ENCODE data around the gene PRKCZ. TPM values are rescaled to one million over a fixed set of nuclear protein-coding genes. Genes with fewer than 3 reads are reported as not detected.

Gene PRKCZ
- polyA plus RNA-seq, 3 donors = 0.74 to 1.9 (median 1.4) TPM

DNA sequence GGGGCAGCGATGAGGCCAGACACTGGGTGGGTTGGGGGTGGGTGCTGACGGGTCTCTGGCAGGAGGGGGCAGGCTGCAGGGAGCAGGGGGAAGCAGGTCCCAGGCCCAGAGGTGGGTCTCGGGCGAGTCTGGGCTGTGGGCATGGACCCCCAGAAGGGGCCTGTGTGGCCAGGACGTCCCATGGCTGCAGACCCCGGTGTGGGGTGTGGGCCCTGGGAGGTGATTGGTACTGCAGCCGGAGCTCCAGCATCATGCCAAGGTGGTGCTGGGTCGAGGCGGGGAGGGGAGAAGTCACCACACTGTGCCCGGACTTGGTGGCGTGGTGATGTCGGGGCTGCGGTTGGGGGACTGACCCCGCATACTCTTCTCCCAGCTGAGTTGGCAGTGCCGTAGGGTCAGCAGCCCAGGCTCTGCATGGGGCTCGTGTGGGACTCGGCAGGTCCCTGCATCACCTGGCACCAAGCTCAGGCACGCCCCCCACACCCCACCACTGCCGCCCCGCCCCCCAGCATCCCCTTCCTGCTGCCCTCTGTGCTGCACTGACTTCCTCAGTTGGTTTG, 31.2 kb downstream of the PRKCZ start:
- H3K9ac ChIP-seq (ENCODE audit: insufficient read depth, low read length, poor library complexity, severe bottlenecking) = no peak overlapping the region
- H3K4me1 ChIP-seq (ENCODE audit: control insufficient read depth in 1 of 2, insufficient read depth in 2 of 2, low read length in 2 of 2) = no peaks in the 10 kb centered on the region
- H3K4me3 ChIP-seq (replicated peaks in 1 of 3; ENCODE audit: low read depth in 2 of 3, low read length in 3 of 3) = no peak overlapping the region
- no peak overlapping the region for H3K4me2 ChIP-seq (replicated peaks; ENCODE audit: extremely low read depth, low read length, poor library complexity, severe bottlenecking)
- H3K27ac Mint-ChIP-seq = no peak overlapping the region
- H3K36me3 Mint-ChIP-seq = no peaks in the 10 kb centered on the region
- peaks cover 3 to 6% (median 5%) of the 10 kb centered on the region in 3 donors for H3K27me3 Mint-ChIP-seq (ENCODE audit: low read depth in 3 of 3)
- no peaks in the 10 kb centered on the region for H3K36me3 ChIP-seq (replicated peaks in 1 of 2; ENCODE audit: control insufficient read depth in 1 of 2, insufficient read depth in 2 of 2, low read length in 2 of 2)
- TF ChIP-seq, protein P1, sequence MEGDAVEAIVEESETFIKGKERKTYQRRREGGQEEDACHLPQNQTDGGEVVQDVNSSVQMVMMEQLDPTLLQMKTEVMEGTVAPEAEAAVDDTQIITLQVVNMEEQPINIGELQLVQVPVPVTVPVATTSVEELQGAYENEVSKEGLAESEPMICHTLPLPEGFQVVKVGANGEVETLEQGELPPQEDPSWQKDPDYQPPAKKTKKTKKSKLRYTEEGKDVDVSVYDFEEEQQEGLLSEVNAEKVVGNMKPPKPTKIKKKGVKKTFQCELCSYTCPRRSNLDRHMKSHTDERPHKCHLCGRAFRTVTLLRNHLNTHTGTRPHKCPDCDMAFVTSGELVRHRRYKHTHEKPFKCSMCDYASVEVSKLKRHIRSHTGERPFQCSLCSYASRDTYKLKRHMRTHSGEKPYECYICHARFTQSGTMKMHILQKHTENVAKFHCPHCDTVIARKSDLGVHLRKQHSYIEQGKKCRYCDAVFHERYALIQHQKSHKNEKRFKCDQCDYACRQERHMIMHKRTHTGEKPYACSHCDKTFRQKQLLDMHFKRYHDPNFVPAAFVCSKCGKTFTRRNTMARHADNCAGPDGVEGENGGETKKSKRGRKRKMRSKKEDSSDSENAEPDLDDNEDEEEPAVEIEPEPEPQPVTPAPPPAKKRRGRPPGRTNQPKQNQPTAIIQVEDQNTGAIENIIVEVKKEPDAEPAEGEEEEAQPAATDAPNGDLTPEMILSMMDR (IDR thresholded peaks at IDR 0.05) = no peak
- H3K4me1 Mint-ChIP-seq = no peaks in the 10 kb centered on the region
- no peak for DNase-seq
- no peaks in the 10 kb centered on the region for H3K79me2 ChIP-seq (ENCODE audit: insufficient read depth, low read length)
- intact Hi-C loops (cut with micrococcal nuclease) = no loop called here
- H4K20me1 ChIP-seq (ENCODE audit: insufficient read depth, low read length) = no peaks in the 10 kb centered on the region
- H3K27ac ChIP-seq (ENCODE audit: low read depth in 1 of 2, low read length in 2 of 2) = no peak overlapping the region
- WGBS (ENCODE audit: insufficient coverage) = 98% methylated on average over 14 of the region's 20 CpGs
- no peak overlapping the region for H2AFZ ChIP-seq (ENCODE audit: insufficient read depth, low read depth, low read length, poor library complexity, severe bottlenecking)
- no peak overlapping the region for H3K4me3 Mint-ChIP-seq
- H3K9me3 Mint-ChIP-seq = peaks cover 17 to 36% (median 34%) of the 10 kb centered on the region in 7 donors
- peaks cover 18 to 32% of the 10 kb centered on the region in 2 donors for H3K9me3 ChIP-seq (replicated peaks in 1 of 2; ENCODE audit: control insufficient read depth in 1 of 2, insufficient read depth in 1 of 2, low read length in 2 of 2)
- H3K27me3 ChIP-seq (ENCODE audit: control insufficient read depth in 2 of 2, insufficient read depth in 2 of 2, low read length in 2 of 2) = no peaks in the 10 kb centered on the region

DNA sequence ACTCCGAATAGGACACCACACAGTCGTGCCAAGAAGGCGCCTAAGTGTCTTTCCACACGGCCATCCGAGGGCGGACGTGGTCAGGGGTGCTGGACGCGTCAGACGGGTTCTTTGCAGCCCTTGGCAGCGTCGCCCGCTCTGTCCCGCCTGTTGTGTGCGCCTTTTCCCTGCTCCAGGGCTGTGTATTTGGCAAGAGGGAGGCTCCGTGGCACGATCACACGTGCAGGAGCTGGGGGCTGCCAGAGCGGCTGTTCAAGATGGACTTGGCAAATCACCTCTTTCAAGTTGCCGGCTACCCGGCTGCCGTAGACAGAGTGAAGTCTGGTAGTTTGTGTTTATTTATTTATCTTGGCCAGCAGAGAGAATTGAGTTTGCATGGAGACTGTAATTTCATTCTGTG, 31.9 kb downstream of the PRKCZ start:
- H3K9ac ChIP-seq (ENCODE audit: insufficient read depth, low read length, poor library complexity, severe bottlenecking) = no peak overlapping the region
- peaks cover 18 to 32% of the 10 kb centered on the region in 2 donors for H3K9me3 ChIP-seq (replicated peaks in 1 of 2; ENCODE audit: control insufficient read depth in 1 of 2, insufficient read depth in 1 of 2, low read length in 2 of 2)
- H3K36me3 ChIP-seq (replicated peaks in 1 of 2; ENCODE audit: control insufficient read depth in 1 of 2, insufficient read depth in 2 of 2, low read length in 2 of 2) = no peaks in the 10 kb centered on the region
- H3K4me3 ChIP-seq (replicated peaks in 1 of 3; ENCODE audit: low read depth in 2 of 3, low read length in 3 of 3) = no peak overlapping the region
- peaks cover 17 to 36% (median 31%) of the 10 kb centered on the region in 7 donors for H3K9me3 Mint-ChIP-seq
- DNase-seq = no peak
- TF ChIP-seq, protein P1 (IDR thresholded peaks at IDR 0.05) = no peak
- H3K27me3 ChIP-seq (ENCODE audit: control insufficient read depth in 2 of 2, insufficient read depth in 2 of 2, low read length in 2 of 2) = no peaks in the 10 kb centered on the region
- H3K27ac ChIP-seq (ENCODE audit: low read depth in 1 of 2, low read length in 2 of 2) = no peak overlapping the region
- H3K27ac Mint-ChIP-seq = no peak overlapping the region
- no peaks in the 10 kb centered on the region for H3K79me2 ChIP-seq (ENCODE audit: insufficient read depth, low read length)
- 99% methylated on average over 22 of the region's 22 CpGs for WGBS (ENCODE audit: insufficient coverage)
- no peak overlapping the region for H2AFZ ChIP-seq (ENCODE audit: insufficient read depth, low read depth, low read length, poor library complexity, severe bottlenecking)
- no peak overlapping the region for H3K4me3 Mint-ChIP-seq
- no peaks in the 10 kb centered on the region for H3K4me1 ChIP-seq (ENCODE audit: control insufficient read depth in 1 of 2, insufficient read depth in 2 of 2, low read length in 2 of 2)
- H3K4me1 Mint-ChIP-seq = no peaks in the 10 kb centered on the region
- H3K27me3 Mint-ChIP-seq (ENCODE audit: low read depth in 3 of 3) = peaks cover 3 to 6% (median 5%) of the 10 kb centered on the region in 3 donors
- no peaks in the 10 kb centered on the region for H4K20me1 ChIP-seq (ENCODE audit: insufficient read depth, low read length)
- intact Hi-C loops (cut with micrococcal nuclease) = no loop called here
- H3K36me3 Mint-ChIP-seq = no peaks in the 10 kb centered on the region
- no peak overlapping the region for H3K4me2 ChIP-seq (replicated peaks; ENCODE audit: extremely low read depth, low read length, poor library complexity, severe bottlenecking)
